HG03025 (cell line): ENCODE results near the gene ITPK1.

Experiments used
- ATAC-seq: cut with Tn5 transposase; IDR thresholded peaks from one replicate; pipeline ENCODE4 v1.9.1; 2021; ENCODE audit warnings: mild to moderate bottlenecking, moderate library complexity; ENCODE audit not compliant: unreplicated experiment, low FRiP score

The ITPK1 gene

GRCh38 chr14:92997343-92998061 is 118.2 kb downstream of the ITPK1 start:
- no peak for ATAC-seq

- ATAC-seq: no peak
These were observed 120.1 kb downstream of the ITPK1 start for GRCh38 chr14:92995620-92996019.

- no peak for ATAC-seq
These were observed 120.8 kb downstream of the ITPK1 start for GRCh38 chr14:92994942-92995341.

DNA sequence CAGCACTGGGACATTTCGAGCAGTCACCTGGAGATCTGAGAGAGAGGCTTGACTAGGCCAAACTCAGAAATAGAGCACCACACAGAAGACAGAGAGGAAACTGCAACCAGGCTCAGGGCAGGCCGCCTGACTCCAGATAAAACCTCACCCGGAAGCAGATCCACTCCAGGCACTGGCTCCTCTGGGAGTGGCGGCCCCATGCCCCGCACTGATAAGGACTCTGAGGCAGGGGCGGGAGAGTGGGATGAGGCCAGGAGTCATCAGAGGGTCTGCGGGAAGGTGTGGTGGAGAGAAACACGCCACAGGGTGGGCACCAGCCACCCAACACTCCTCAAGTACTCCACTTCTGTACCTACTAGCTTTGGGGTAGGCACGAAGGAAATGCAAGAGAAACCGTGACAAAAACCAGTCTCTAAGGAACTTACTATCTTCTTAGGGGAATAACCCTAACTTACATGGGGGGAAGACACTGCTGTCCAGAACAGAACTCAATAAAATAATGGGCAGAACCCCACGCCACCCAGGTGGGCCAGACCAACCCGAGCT is 121.5 kb downstream of the ITPK1 start:
- no peak for ATAC-seq

- no peak for ATAC-seq
These were observed 122.4 kb downstream of the ITPK1 start for GRCh38 chr14:92993302-92993701.

DNA sequence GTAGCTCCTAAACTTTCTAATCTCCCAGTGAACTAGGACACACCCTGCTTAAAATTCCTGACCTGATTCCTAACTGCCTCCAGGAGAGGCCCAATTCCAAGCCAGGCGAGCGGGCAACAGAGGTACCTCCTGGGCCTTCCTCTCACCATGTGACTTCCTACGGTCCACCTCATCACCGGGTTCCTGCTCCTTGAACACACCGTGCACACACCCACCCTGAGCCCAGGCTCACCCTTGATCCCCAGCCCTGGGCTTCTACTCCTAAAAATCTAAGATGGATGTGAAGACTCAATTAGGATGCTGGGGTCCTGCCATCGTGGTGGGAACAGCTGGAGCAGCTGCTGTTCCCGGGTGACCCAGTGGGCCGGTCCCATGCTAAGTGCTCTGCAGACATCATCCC is 124.2 kb downstream of the ITPK1 start:
- ATAC-seq: no peak

GRCh38 chr14:92990456-92991430 is 125.0 kb downstream of the ITPK1 start:
- no peak for ATAC-seq

DNA sequence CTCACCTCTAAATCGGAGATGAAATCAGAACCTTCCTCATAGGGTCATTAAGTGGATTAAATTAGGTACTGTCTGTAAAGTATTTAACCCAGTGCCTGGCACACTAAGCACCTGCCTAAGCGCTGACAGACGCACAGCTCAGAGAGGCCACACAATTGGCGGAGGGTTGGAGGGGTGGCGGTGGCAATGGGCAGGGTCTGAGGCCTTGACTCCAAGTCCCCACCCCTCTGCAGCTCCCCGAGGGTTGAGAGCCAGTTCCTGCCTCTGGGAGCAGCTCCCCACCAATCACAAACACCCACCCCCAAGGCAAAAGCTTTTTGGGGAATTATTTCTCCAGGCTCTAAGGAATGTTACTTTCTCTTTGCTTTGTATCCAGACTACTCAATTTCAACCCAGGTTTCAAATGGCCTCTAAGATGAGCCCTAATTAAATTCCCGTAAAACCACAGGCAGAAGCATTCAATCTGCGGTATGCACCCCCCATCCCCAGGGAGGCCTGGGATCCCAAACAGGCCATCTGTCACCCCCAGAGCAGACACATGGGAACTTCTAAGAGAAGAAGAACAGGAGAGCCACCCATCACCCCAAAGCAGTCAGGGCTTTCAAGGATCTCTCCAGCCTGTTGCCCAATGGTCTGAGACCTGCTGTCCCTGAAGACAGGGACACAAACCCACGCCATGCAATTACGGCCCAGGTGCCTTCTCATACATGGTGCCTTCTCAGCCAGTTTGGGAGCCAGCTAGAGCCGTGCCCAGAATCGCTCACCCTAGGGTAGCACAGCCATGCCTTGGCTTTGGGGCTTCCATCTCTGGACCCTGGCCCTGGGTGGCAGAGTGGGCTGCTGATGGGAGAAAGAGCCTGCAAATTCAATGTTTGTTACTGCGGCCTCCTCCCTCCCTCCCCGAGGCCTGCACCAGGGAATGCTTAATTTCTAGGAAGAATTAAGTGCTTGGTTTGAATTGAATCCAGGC is 126.7 kb downstream of the ITPK1 start:
- ATAC-seq: no peak

GRCh38 chr14:92987713-92988510 is 127.8 kb downstream of the ITPK1 start:
- ATAC-seq: no peak

DNA sequence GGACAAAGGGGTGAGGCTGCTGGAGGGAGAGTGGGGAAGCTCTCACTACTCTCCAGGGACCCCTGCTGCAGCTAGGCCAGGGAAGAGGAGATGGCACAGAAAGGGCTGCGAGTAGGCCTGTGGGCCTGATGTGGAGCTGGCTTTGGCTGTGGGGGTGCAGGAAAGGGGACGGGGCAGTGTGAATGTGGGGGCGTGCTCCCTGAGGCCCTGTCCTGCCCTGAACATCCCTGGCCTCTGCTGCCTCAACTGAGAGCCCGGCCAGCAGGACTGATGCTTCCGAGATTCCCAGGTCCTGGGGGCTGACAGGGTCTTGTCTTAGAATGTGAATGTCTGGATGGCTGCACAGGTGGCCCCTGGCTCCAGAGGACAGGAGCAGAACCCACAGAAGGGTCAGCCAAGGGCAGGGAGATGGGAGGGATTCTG is 128.6 kb downstream of the ITPK1 start:
- no peak for ATAC-seq

GRCh38 chr14:92986254-92987147 is 129.2 kb downstream of the ITPK1 start:
- no peak for ATAC-seq

DNA sequence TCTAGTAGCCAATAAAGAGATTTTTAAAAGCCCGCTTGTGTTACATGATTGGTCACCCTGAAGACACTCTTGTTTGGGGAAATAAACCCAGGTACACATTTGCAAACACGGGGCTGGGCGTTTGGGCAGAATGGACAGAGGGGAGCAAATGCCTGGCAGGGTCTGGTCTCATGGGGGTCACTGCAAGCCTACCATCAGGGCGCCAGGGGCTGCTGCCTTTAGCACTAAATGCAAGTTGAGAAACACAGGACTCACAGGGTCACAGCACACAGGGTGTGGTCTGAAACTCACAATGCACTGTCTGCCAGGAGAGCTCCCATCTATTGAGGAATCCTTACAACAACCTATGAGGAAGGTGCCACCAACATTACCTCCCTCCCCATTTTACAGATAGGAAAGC is 130.2 kb downstream of the ITPK1 start:
- no peak for ATAC-seq

- no peak for ATAC-seq
These were observed 130.8 kb downstream of the ITPK1 start for GRCh38 chr14:92984896-92985295.

GRCh38 chr14:92984082-92984788 is 131.5 kb downstream of the ITPK1 start:
- no peak for ATAC-seq

DNA sequence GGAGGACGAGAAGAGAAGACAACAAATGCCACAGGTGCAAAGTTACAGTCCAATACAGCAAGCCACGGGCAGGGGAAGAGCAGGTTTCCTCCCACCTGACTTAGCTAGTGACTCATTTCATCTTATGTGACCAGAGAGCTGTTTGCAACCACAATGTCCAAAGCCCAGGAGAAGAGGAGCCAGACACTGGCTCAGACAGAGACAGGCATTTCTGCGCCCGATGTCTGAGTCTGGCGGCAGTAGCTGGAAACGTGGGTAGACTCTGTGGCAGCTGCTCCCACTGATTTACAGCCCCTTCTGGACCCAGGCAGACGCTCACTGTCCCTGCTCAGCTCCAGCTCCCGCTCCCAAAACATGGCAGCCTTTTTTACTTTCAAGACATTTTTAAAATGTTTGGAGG is 132.8 kb downstream of the ITPK1 start:
- ATAC-seq: no peak

- ATAC-seq: no peak
These were observed 134.0 kb downstream of the ITPK1 start for GRCh38 chr14:92981726-92982125.

DNA sequence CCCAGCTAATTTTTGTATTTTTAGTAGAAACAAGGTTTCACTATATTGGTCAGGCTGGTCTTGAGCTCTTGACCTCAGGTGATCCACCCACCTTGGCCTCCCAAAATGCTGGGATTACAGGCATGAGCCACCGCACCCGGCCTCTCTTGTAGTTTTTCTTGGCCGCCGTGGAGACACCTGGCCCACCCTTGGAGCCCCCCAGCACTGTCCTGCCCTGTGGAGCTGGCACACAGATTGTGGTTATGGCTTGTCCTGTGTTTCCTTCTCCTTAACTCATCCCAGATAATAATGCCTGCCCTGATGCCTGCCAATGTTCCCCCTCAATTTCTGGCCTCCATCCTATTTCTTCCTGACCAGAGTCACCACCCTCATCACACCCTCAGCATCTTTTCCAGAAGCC is 134.9 kb downstream of the ITPK1 start:
- no peak for ATAC-seq
